Body of pancreas (tissue), 4 donors: ENCODE results near the gene ZFP91. TPM values are rescaled to one million over a fixed set of nuclear protein-coding genes. Genes with fewer than 3 reads are reported as not detected.

ENCODE experiments used
- ATAC-seq: fragments of 150-250 bp; one replicate; pipeline ENCODE4 v1.9.1; 2016
- DNase-seq, 4 donors: peaks; one replicate each; pipeline ENCODE4 v3.0.0-alpha.2; 2019
- H3K27ac ChIP-seq, 4 donors: fragments of 200-600 bp; sonication (generic); 1 replicate in 3 of 4; 2 replicates in 1 of 4; pipeline versions ENCODE4 v1.5.1 to v1.6.1; 2016 to 2019; ENCODE audit warnings: mild to moderate bottlenecking in 1 of 4, mixed read lengths in 1 of 4, moderate library complexity in 1 of 4
- H3K27me3 ChIP-seq, 2 donors: fragments of 200-600 bp; sonication (generic); one replicate each; pipeline ENCODE4 v1.6.0; 2016; ENCODE audit warnings: mild to moderate bottlenecking in 1 of 2
- H3K36me3 ChIP-seq, 2 donors: fragments of 200-600 bp; sonication (generic); replicated peaks in 1 of 2; 2 replicates each; pipeline ENCODE4 v1.5.1; 2016; ENCODE audit warnings: low read depth in 2 of 2; ENCODE audit not compliant: insufficient read depth in 1 of 2
- H3K4me1 ChIP-seq: fragments of 200-600 bp; sonication (generic); one replicate; pipeline ENCODE4 v1.6.0; 2016
- H3K4me3 ChIP-seq, 2 donors: fragments of 200-600 bp; sonication (generic); 1 replicate in 1 of 2; 2 replicates in 1 of 2; pipeline ENCODE4 v1.5.1; 2016 to 2019
- H3K9me3 ChIP-seq, 3 donors: fragments of 200-600 bp; sonication (generic); 1 replicate in 2 of 3; 2 replicates in 1 of 3; pipeline ENCODE4 v1.5.1; 2016
- POLR2A ChIP-seq, 3 donors: fragments of 450-650 bp; IDR thresholded peaks; one replicate each; pipeline ENCODE4 v1.6.1; 2016; ENCODE audit warnings: antibody characterized with exemption in 3 of 3, mild to moderate bottlenecking in 2 of 3
- WGBS, 2 donors: methylation state at CpG; one replicate each; pipeline ENCODE4 v1.1.5; 2017; 5-methylcytosine and 5-hydroxymethylcytosine counted together
- intact Hi-C: fragments of 100-400 bp; cut with DNase I; formaldehyde crosslinking; loops from one replicate; pipeline ENCODE4 v1.15.1; 2023
- total RNA-seq, 2 donors: library from RNA; depleted of rRNA; stranded (reverse); fragments of >200 nt; gene quantifications; one replicate each; pipeline ENCODE4 v1.1.0, GENCODE V29; 2016
- TF ChIP-seq, protein P1 (sequence below), 7 experiments: fragments of 450-650 bp in 4 of 7; fragments of 200-600 bp in 3 of 7; sonication (generic) in 3 of 7; IDR thresholded peaks; one replicate each; pipeline ENCODE4 v1.5.1; 2016 to 2019; ENCODE audit warnings: antibody characterized with exemption in 7 of 7

ZFP91 gene
- total RNA-seq, 2 donors from 2014 or later: 25.4 to 25.7 TPM

DNA sequence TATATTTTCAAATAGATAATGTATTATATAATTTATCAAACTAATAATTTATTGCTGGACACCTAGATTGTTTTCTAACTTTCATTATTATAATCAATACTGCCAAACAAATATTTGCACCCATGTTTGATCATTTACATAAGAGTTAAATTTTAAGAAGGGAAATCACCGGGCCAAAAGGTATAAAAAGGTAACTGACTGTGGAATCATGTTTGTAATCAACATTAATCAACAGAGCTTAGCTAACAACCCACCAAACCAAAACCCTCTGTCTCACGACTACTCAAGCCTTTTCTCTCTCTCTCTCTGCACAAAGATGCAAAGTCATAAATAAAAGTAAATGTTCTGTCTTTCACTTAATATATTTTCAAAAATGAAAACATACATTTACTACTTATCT lies 18.0 kb upstream of the ZFP91 start:
- ATAC-seq: no peak
- no peaks in the 10 kb centered on the region for H3K36me3 ChIP-seq
- TF ChIP-seq, protein P1, sequence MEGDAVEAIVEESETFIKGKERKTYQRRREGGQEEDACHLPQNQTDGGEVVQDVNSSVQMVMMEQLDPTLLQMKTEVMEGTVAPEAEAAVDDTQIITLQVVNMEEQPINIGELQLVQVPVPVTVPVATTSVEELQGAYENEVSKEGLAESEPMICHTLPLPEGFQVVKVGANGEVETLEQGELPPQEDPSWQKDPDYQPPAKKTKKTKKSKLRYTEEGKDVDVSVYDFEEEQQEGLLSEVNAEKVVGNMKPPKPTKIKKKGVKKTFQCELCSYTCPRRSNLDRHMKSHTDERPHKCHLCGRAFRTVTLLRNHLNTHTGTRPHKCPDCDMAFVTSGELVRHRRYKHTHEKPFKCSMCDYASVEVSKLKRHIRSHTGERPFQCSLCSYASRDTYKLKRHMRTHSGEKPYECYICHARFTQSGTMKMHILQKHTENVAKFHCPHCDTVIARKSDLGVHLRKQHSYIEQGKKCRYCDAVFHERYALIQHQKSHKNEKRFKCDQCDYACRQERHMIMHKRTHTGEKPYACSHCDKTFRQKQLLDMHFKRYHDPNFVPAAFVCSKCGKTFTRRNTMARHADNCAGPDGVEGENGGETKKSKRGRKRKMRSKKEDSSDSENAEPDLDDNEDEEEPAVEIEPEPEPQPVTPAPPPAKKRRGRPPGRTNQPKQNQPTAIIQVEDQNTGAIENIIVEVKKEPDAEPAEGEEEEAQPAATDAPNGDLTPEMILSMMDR (IDR thresholded peaks at IDR 0.05): no peak
- TF ChIP-seq POLR2A (IDR thresholded peaks at IDR 0.05): no peak
- peaks cover 31% of the 10 kb centered on the region for H3K4me1 ChIP-seq
- intact Hi-C loops: no loop called here
- H3K9me3 ChIP-seq: no peaks in the 10 kb centered on the region
- no peaks in the 10 kb centered on the region for H3K27me3 ChIP-seq
- WGBS, 2 donors: 9 to 14% methylated on average over 2 of the region's 2 CpGs
- H3K27ac ChIP-seq: peak overlapping the region in 2 of 4 donors; percentile 55 to 71
- H3K4me3 ChIP-seq: no peak overlapping the region
- no peak for DNase-seq

DNA sequence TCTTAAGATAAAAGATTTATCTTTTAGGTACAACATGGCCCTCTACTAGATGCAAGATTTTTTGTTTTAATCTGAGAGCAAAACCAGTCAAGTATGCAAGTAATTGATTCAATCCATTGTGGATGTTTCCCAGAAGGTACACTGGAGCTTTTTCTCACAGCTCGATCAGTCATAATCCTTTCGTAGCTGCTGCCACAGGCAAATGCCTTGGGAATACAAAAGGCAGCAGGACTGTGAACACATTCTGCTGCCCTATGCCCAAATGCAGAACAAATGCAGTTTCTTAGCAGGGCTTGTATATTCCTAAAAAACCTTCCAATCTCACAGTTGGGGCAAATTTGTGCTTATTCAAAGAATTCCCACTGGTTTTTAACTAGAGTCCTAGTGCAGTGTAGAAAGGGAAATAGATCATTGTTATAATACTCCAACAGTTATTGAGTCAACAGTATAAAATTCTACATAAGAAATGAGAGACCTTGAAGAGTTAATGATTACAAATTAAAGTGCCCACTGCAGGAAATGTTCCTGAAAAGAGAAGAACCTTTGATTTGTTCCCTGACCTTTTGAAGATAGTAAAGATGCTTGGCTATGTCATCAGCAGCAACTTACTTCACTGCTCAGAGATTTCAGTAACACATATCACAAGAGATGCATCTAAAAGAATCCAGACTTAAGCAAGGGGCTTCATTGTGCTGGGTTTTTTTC lies 17.3 kb upstream of the ZFP91 start:
- ATAC-seq: peak; percentile 66
- H3K9me3 ChIP-seq: no peaks in the 10 kb centered on the region

DNA sequence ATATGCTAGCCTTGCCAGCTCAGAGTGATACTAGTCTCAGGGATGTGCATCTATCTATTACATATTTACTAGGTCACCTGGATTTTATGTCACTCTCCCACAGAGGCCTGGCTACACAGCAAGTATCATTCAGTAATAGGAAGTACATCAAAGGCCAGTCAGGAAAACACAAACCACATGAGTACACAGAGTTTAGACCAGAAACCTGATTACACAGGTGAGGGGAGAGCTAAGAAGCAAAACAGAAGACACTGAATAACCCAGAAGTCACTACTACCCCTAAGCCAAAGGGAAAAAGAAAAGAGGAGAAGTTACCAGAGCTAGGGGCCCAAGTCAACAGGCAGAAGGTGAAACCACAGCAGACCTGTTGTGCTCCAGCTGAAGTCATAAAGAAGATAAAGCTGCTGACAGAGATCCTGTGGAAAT lies 16.5 kb upstream of the ZFP91 start:
- intact Hi-C loops: no loop called here
- Histone ChIP-seq H3K9me3 (no peaks in the 10 kb centered on the region), H3K27me3 (no peaks in the 10 kb centered on the region), H3K4me3 (no peak overlapping the region), H3K27ac (peak overlapping the region in 3 of 4 donors; percentile 25 to 71 (median 27)), H3K4me1 (peaks cover 31% of the 10 kb centered on the region), H3K36me3 (no peaks in the 10 kb centered on the region)
- TF ChIP-seq POLR2A (IDR thresholded peaks at IDR 0.05): no peak
- TF ChIP-seq, protein P1 (IDR thresholded peaks at IDR 0.05): no peak
- no peak for ATAC-seq
- DNase-seq: no peak

More for the DNA sequence above, 17.3 kb upstream of the ZFP91 start:
- intact Hi-C loops: no loop called here
- WGBS, 2 donors: 3 to 19% methylated on average over 2 of the region's 2 CpGs
- Histone ChIP-seq H3K36me3 (no peaks in the 10 kb centered on the region), H3K27ac (peak overlapping the region in 3 of 4 donors; percentile 41 to 71 (median 55)), H3K4me3 (no peak overlapping the region), H3K4me1 (peaks cover 31% of the 10 kb centered on the region), H3K27me3 (no peaks in the 10 kb centered on the region)
- peak in 2 of 4 donors; percentile 32 to 33 for DNase-seq
- TF ChIP-seq, protein P1 (IDR thresholded peaks at IDR 0.05): no peak
- no peak for TF ChIP-seq POLR2A (IDR thresholded peaks at IDR 0.05)

DNA sequence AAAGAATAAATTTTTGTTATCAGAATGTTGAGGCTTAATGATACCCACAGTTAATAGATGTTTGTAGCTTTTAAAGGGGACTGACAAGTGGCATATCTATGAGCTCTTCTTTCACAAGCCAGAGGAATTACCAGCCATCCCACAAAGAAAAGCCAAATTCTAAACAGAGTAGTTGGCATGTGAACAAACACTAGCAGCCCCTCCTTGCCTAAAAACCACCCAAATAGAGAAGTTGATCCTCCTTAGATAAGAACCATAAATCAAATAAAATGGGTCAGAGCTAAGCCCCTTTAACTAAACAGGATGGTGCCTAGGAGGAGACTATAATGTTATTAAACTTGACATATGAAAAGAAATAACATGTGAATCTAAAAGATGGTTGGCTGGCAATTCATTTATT lies 14.6 kb upstream of the ZFP91 start:
- H3K9me3 ChIP-seq: no peaks in the 10 kb centered on the region
- H3K4me3 ChIP-seq: no peak overlapping the region
- intact Hi-C loops: no loop called here
- TF ChIP-seq, protein P1 (IDR thresholded peaks at IDR 0.05): no peak
- no peak for TF ChIP-seq POLR2A (IDR thresholded peaks at IDR 0.05)
- no peaks in the 10 kb centered on the region for H3K36me3 ChIP-seq
- no peak overlapping the region for H3K27ac ChIP-seq
- no peaks in the 10 kb centered on the region for H3K27me3 ChIP-seq
- no peak for DNase-seq
- ATAC-seq: no peak
- peaks cover 31% of the 10 kb centered on the region for H3K4me1 ChIP-seq
